Stimulated activated CD4-positive, alpha-beta T cell treated with anti-CD3 and anti-CD28 coated beads, Interleukin-1b, Interleukin-23, amount 100 ng/mL, for 4 hours (primary cell): ENCODE results near the gene CDC16.
A peak's percentile ranks its signal among the peaks of the same experiment; 100 is the strongest.
"Not testable (repeated sequence)": the region's sequence is repeated elsewhere in the genome, so short reads cannot be mapped to it uniquely, and the experiment has no call there.

Source experiments
- DNase-seq, 2 donors: peaks; one replicate each; pipeline ENCODE4 v3.0.0-alpha.2; 2020; ENCODE audit warnings: low read depth in 2 of 2

Gene CDC16

GRCh38 chr13:114226699-114227323, 7.9 kb upstream of the CDC16 start:
- peak; percentile 82 to 88 for DNase-seq

- DNase-seq = no peak
These were observed 7.2 kb upstream of the CDC16 start for GRCh38 chr13:114227528-114227927.

GRCh38 chr13:114228176-114228575, 6.5 kb upstream of the CDC16 start:
- DNase-seq = no peak

GRCh38 chr13:114229506-114229905, 5.2 kb upstream of the CDC16 start:
- no peak for DNase-seq

GRCh38 chr13:114230117-114230516, 4.6 kb upstream of the CDC16 start:
- DNase-seq = no peak

- no peak for DNase-seq
These were observed 4.1 kb upstream of the CDC16 start for GRCh38 chr13:114230575-114230974.

- DNase-seq = no peak
These were observed 2.8 kb upstream of the CDC16 start for GRCh38 chr13:114231886-114232285.

- no peak for DNase-seq
These were observed 442 bp upstream of the CDC16 start for GRCh38 chr13:114234266-114234644.

GRCh38 chr13:114235697-114236096, 1.0 kb downstream of the CDC16 start:
- no peak for DNase-seq

- no peak for DNase-seq
These were observed 1.5 kb downstream of the CDC16 start for GRCh38 chr13:114236227-114236626.

GRCh38 chr13:114237415-114238112, 2.9 kb downstream of the CDC16 start:
- no peak for DNase-seq

GRCh38 chr13:114241918-114242317, 7.2 kb downstream of the CDC16 start:
- no peak for DNase-seq

GRCh38 chr13:114243971-114244370, 9.3 kb downstream of the CDC16 start:
- no peak for DNase-seq

- DNase-seq = no peak
These were observed 9.9 kb downstream of the CDC16 start for GRCh38 chr13:114244637-114245036.

GRCh38 chr13:114248011-114248410, 13.3 kb downstream of the CDC16 start:
- DNase-seq = no peak

- DNase-seq = no peak
These were observed 14.4 kb downstream of the CDC16 start for GRCh38 chr13:114249077-114249476.

- DNase-seq = not testable (repeated sequence)
These were observed 17.1 kb downstream of the CDC16 start for GRCh38 chr13:114251639-114252440.

- no peak for DNase-seq
These were observed 21.9 kb downstream of the CDC16 start for GRCh38 chr13:114256547-114256946.

- DNase-seq = no peak
These were observed 22.3 kb downstream of the CDC16 start for GRCh38 chr13:114257014-114257413.

GRCh38 chr13:114258589-114258988, 23.9 kb downstream of the CDC16 start:
- no peak for DNase-seq

GRCh38 chr13:114259374-114259773, 24.7 kb downstream of the CDC16 start:
- DNase-seq = no peak

- DNase-seq = no peak
These were observed 25.3 kb downstream of the CDC16 start for GRCh38 chr13:114259974-114260373.

GRCh38 chr13:114260814-114261213, 26.1 kb downstream of the CDC16 start:
- DNase-seq = no peak
